ENCODE results near the gene GPR157. TPM values are rescaled to one million over a fixed set of nuclear protein-coding genes. Genes with fewer than 3 reads are reported as not detected.

GPR157 gene
- total RNA-seq, 2 donors from 2014 or later, result 5.4 to 7.0 TPM

- no peak for ATAC-seq (ENCODE audit: insufficient number of reproducible peaks, low FRiP score, low read depth)
- peaks cover 4 to 7% of the 10 kb centered on the region in 2 donors for H3K4me1 ChIP-seq (ENCODE audit: control insufficient read depth in 1 of 2, low read depth in 2 of 2)
- no peak overlapping the region for H3K27ac ChIP-seq
- TF ChIP-seq CTCF (IDR thresholded peaks at IDR 0.05), result no peak
- no peak overlapping the region for H3K4me3 ChIP-seq
- H3K9me3 ChIP-seq, result no peaks in the 10 kb centered on the region
- no peaks in the 10 kb centered on the region for H3K27me3 ChIP-seq (replicated peaks; ENCODE audit: insufficient read depth)
- no peak for DNase-seq (ENCODE audit: low spot score)
- H3K36me3 ChIP-seq, result no peaks in the 10 kb centered on the region
Measured at GRCh38 chr1:9135073-9135836, 6.4 kb upstream of the GPR157 start.

GRCh38 chr1:9133870-9134585 is 5.1 kb upstream of the GPR157 start:
- H3K27me3 ChIP-seq (replicated peaks; ENCODE audit: insufficient read depth), result no peaks in the 10 kb centered on the region
- no peak for TF ChIP-seq CTCF (IDR thresholded peaks at IDR 0.05)
- no peak overlapping the region for H3K4me3 ChIP-seq
- peaks cover 7 to 14% of the 10 kb centered on the region in 2 donors for H3K4me1 ChIP-seq (ENCODE audit: control insufficient read depth in 1 of 2, low read depth in 2 of 2)
- no peak overlapping the region for H3K27ac ChIP-seq
- no peaks in the 10 kb centered on the region for H3K9me3 ChIP-seq
- H3K36me3 ChIP-seq, result no peaks in the 10 kb centered on the region
- ATAC-seq (ENCODE audit: insufficient number of reproducible peaks, low FRiP score, low read depth) (no peak), DNase-seq (ENCODE audit: low spot score) (no peak)

- Histone ChIP-seq H3K27ac (peak overlapping the region; percentile 88 to 90), H3K9me3 (no peaks in the 10 kb centered on the region), H3K4me1 (ENCODE audit: control insufficient read depth in 1 of 2, low read depth in 2 of 2) (peaks cover 10 to 31% of the 10 kb centered on the region in 2 donors), H3K27me3 (replicated peaks; ENCODE audit: insufficient read depth) (no peaks in the 10 kb centered on the region), H3K4me3 (peak overlapping the region; percentile 86), H3K36me3 (no peaks in the 10 kb centered on the region)
- no peak for TF ChIP-seq CTCF (IDR thresholded peaks at IDR 0.05)
- ATAC-seq (ENCODE audit: insufficient number of reproducible peaks, low FRiP score, low read depth), result no peak
- peak; percentile 50 for DNase-seq (ENCODE audit: low spot score)
Measured at GRCh38 chr1:9129266-9130041, 552 bp upstream of the GPR157 start.

GRCh38 chr1:9128166-9128519 is 759 bp downstream of the GPR157 start:
- ATAC-seq (ENCODE audit: insufficient number of reproducible peaks, low FRiP score, low read depth), result no peak
- Histone ChIP-seq H3K9me3 (no peaks in the 10 kb centered on the region), H3K36me3 (no peaks in the 10 kb centered on the region), H3K4me3 (peak overlapping the region; percentile 86), H3K27ac (peak overlapping the region; percentile 65 to 75), H3K27me3 (replicated peaks; ENCODE audit: insufficient read depth) (no peaks in the 10 kb centered on the region), H3K4me1 (ENCODE audit: control insufficient read depth in 1 of 2, low read depth in 2 of 2) (peaks cover 10 to 31% of the 10 kb centered on the region in 2 donors)
- no peak for TF ChIP-seq CTCF (IDR thresholded peaks at IDR 0.05)
- no peak for DNase-seq (ENCODE audit: low spot score)

Data from thoracic aorta (tissue), 2 donors.